ENCODE results near the gene R3HDM1. TPM values are rescaled to one million over a fixed set of nuclear protein-coding genes. Genes with fewer than 3 reads are reported as not detected.

Gene R3HDM1
- polyA plus RNA-seq, 2 of the 4 experiments (the other 2 are of a cell fraction) = 27.6 to 63.3 TPM

- POLR2A ChIA-PET = no interaction called here
- Histone ChIP-seq H3K4me1 (no peaks in the 10 kb centered on the region), H3K9me3 (no peaks in the 10 kb centered on the region), H3K4me3 (no peak overlapping the region), H3K27ac (no peak overlapping the region), H3K4me2 (no peak overlapping the region)
- ATAC-seq (no peak), DNase-seq (ENCODE audit: low read depth in 1 of 2, low spot score in 1 of 2) (no peak), FAIRE-seq (no peak)
- TF ChIP-seq, protein P1, sequence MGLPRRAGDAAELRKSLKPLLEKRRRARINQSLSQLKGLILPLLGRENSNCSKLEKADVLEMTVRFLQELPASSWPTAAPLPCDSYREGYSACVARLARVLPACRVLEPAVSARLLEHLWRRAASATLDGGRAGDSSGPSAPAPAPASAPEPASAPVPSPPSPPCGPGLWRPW (IDR thresholded peaks at IDR 0.05) = no peak
- no peak for TF ChIP-seq CEBPB (IDR thresholded peaks at IDR 0.05)
- no peak for TF ChIP-seq MYC (IDR thresholded peaks at IDR 0.05; ENCODE audit: borderline replicate concordance, low read length)
- TF ChIP-seq MAX (IDR thresholded peaks at IDR 0.05) = no peak
- no peak for TF ChIP-seq HOXB13 (CRISPR knock-in tag; IDR thresholded peaks at IDR 0.05; ENCODE audit: low read depth)
- no peak for TF ChIP-seq ZNF302 (CRISPR knock-in tag; IDR thresholded peaks at IDR 0.05)
- TF ChIP-seq JUNB (IDR thresholded peaks at IDR 0.05) = no peak
- TF ChIP-seq RNF2 (IDR thresholded peaks at IDR 0.05; ENCODE audit: borderline replicate concordance, low read depth) = no peak
- no peak for TF ChIP-seq MAZ (IDR thresholded peaks at IDR 0.05; ENCODE audit: borderline replicate concordance, low read depth, low read length)
- TF ChIP-seq MAFK (IDR thresholded peaks at IDR 0.05; ENCODE audit: partially characterized antibody) = no peak
- TF ChIP-seq EHMT2 (IDR thresholded peaks at IDR 0.05; ENCODE audit: low read depth) = no peak
- no peak for TF ChIP-seq GATA3 (IDR thresholded peaks at IDR 0.05; ENCODE audit: borderline replicate concordance)
- no peak for TF ChIP-seq KDM1A (IDR thresholded peaks at IDR 0.05; ENCODE audit: low read depth)
- no peak for TF ChIP-seq HDAC2 (IDR thresholded peaks at IDR 0.05)
- TF ChIP-seq PBX3 (IDR thresholded peaks at IDR 0.05) = no peak
- no peak for TF ChIP-seq HOXA7 (CRISPR knock-in tag; IDR thresholded peaks at IDR 0.05)
- TF ChIP-seq, protein P2, sequence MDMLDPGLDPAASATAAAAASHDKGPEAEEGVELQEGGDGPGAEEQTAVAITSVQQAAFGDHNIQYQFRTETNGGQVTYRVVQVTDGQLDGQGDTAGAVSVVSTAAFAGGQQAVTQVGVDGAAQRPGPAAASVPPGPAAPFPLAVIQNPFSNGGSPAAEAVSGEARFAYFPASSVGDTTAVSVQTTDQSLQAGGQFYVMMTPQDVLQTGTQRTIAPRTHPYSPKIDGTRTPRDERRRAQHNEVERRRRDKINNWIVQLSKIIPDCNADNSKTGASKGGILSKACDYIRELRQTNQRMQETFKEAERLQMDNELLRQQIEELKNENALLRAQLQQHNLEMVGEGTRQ (IDR thresholded peaks at IDR 0.05) = no peak
- TF ChIP-seq JUN (IDR thresholded peaks at IDR 0.05) = no peak
- TF ChIP-seq RFX5 (IDR thresholded peaks at IDR 0.05) = no peak
- CTCF ChIA-PET = interaction anchor here (0.8 kb wide), 1 partner anchor 11 kb away, joined by 3 read pairs; no protein-coding TSS in a partner anchor
- 97% methylated on average over 1 of the region's 1 CpG for WGBS (ENCODE audit: missing lambda C conversion rate)
Observed at GRCh38 chr2:135573620-135574019, 42.3 kb downstream of the R3HDM1 start.

- no peak for FAIRE-seq
- DNase-seq (ENCODE audit: low read depth in 1 of 2, low spot score in 1 of 2) = no peak
- Histone ChIP-seq H3K4me2 (no peak overlapping the region), H3K4me3 (no peak overlapping the region), H3K9me3 (no peaks in the 10 kb centered on the region), H3K27ac (no peak overlapping the region), H3K4me1 (no peaks in the 10 kb centered on the region)
- 92% methylated on average over 3 of the region's 3 CpGs for WGBS (ENCODE audit: missing lambda C conversion rate)
- no peak for ATAC-seq
- CTCF ChIA-PET = no interaction called here
- TF ChIP-seq RFX5 (IDR thresholded peaks at IDR 0.05) (no peak), POLR2A (IDR thresholded peaks at IDR 0.05; ENCODE audit: low read length) (no peak), CBX2 (IDR thresholded peaks at IDR 0.05; ENCODE audit: borderline replicate concordance, low read depth) (no peak), ZC3H11A (IDR thresholded peaks at IDR 0.05) (no peak)
- POLR2A ChIA-PET = interaction anchor here (0.6 kb wide), 1 partner anchor 52 kb away, joined by 3 read pairs; no protein-coding TSS in a partner anchor
Observed at GRCh38 chr2:135581282-135581681, 50.0 kb downstream of the R3HDM1 start.

DNA sequence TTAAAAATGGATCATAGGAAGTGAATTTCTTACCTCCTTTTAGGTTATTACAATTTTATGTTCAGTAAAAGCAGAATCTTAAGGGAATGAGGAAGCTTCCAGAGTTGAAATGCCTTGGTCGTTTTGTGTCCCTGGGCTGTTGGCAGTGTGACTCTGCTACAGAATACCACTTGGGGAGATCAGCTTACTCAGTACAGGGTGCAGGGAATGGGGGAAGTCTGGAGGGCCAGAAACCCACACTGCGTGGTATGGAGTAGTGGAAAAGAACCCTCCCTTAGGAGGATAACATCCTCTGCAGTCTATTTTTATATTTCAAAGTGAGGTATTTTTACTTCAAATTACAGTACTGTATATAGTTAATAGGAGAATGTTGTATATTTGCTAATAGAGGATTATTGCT, 51.1 kb downstream of the R3HDM1 start:
- TF ChIP-seq EHMT2 (IDR thresholded peaks at IDR 0.05; ENCODE audit: low read depth) (no peak), POLR2A (IDR thresholded peaks at IDR 0.05; ENCODE audit: low read length) (no peak), FOSL2 (IDR thresholded peaks at IDR 0.05) (no peak), FOSL2 (CRISPR knock-in tag; IDR thresholded peaks at IDR 0.05) (no peak), ZSCAN20 (CRISPR knock-in tag; IDR thresholded peaks at IDR 0.05) (no peak), BHLHE40 (IDR thresholded peaks at IDR 0.05; ENCODE audit: low read depth, low read length) (no peak), KDM1A (IDR thresholded peaks at IDR 0.05; ENCODE audit: low read depth) (no peak), ZNF302 (CRISPR knock-in tag; IDR thresholded peaks at IDR 0.05) (no peak), RNF2 (IDR thresholded peaks at IDR 0.05; ENCODE audit: borderline replicate concordance, low read depth) (no peak), RAD21 (conservative IDR thresholded peaks at IDR 0.05 in 1 of 2, IDR thresholded peaks at IDR 0.05 in 1 of 2) (no peak), MAFK (IDR thresholded peaks at IDR 0.05; ENCODE audit: partially characterized antibody) (no peak), RCOR1 (IDR thresholded peaks at IDR 0.05; ENCODE audit: low read depth, low read length) (no peak), NFE2L2 (conservative IDR thresholded peaks at IDR 0.05; ENCODE audit: low read length) (no peak), JUN (IDR thresholded peaks at IDR 0.05) (no peak), FOXS1 (CRISPR knock-in tag; IDR thresholded peaks at IDR 0.05) (no peak), ZFP36 (IDR thresholded peaks at IDR 0.05; ENCODE audit: borderline replicate concordance, partially characterized antibody) (no peak), FOSB (CRISPR knock-in tag; IDR thresholded peaks at IDR 0.05) (no peak), CBX2 (IDR thresholded peaks at IDR 0.05; ENCODE audit: borderline replicate concordance, low read depth) (no peak)
- TF ChIP-seq, protein P1 (IDR thresholded peaks at IDR 0.05) = no peak
- TF ChIP-seq, protein P2 (IDR thresholded peaks at IDR 0.05) = no peak
- H3K4me2 ChIP-seq = no peak overlapping the region
- H3K27ac ChIP-seq = no peak overlapping the region
- no peaks in the 10 kb centered on the region for H3K9me3 ChIP-seq
- WGBS (ENCODE audit: missing lambda C conversion rate) = 68% methylated on average over 2 of the region's 2 CpGs
- FAIRE-seq (no peak), DNase-seq (ENCODE audit: low read depth in 1 of 2, low spot score in 1 of 2) (no peak), ATAC-seq (no peak)
- ChIA-PET CTCF (no interaction called here), POLR2A (no interaction called here)
- H3K4me1 ChIP-seq = no peaks in the 10 kb centered on the region
- no peak overlapping the region for H3K4me3 ChIP-seq

Measured in A549 (cell line).